DMS79 (cell line): Measurements from ENCODE around the gene OS9.

Experiments used
- DNase-seq: peaks from one replicate; lab custom pipeline; 2025; lab: John Stamatoyannopoulos, UW

OS9 gene

GRCh38 chr12:57769594-57769993, 75.7 kb downstream of the OS9 start:
- DNase-seq, result no peak

DNA sequence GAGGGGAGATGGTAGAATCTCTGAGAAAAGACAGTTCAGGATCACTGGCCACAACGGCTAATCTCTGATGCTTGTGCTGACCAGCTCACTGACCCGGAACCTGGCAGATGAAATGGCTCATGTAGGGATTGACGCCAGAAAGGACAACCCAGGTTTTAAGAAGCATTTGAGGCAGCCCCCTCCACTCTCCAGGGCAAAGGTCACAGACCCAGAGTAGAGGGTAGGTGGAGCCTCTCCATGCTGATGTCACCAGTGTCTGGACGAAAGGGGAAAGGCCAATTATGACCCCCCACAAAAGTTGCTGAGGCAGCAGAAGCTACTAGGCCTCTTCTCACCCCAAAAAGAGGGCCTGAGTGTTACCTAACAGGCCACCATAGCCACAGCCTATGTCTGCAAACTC, 76.8 kb downstream of the OS9 start:
- DNase-seq, result no peak
